NCI-H524 treated with DMSO at 0.1 percent for 48 hours (cell line): ENCODE measurements around the gene AK5.

Source experiments
- DNase-seq: peaks from one replicate; lab custom pipeline; 2025; lab: John Stamatoyannopoulos, UW

The AK5 gene

GRCh38 chr1:77281491-77282186 lies at the start of gene AK5:
TSS of gene AK5 (plus strand) at chr1:77282019. CDS start at chr1:77282314, 295 bp downstream.
- DNase-seq, result no peak

GRCh38 chr1:77232829-77233228 lies 49.0 kb upstream of the AK5 start:
- DNase-seq, result no peak

GRCh38 chr1:77234096-77234495 lies 47.7 kb upstream of the AK5 start:
- DNase-seq, result no peak

- DNase-seq, result no peak
Observed at GRCh38 chr1:77234943-77235342, 46.9 kb upstream of the AK5 start.

- DNase-seq, result no peak
Observed at GRCh38 chr1:77238462-77238861, 43.4 kb upstream of the AK5 start.

GRCh38 chr1:77239311-77239710 lies 42.5 kb upstream of the AK5 start:
- DNase-seq, result no peak

GRCh38 chr1:77245830-77246229 lies 36.0 kb upstream of the AK5 start:
- no peak for DNase-seq

GRCh38 chr1:77250126-77250525 lies 31.7 kb upstream of the AK5 start:
- DNase-seq, result no peak

GRCh38 chr1:77253211-77253610 lies 28.6 kb upstream of the AK5 start:
- DNase-seq, result no peak

GRCh38 chr1:77263708-77264107 lies 18.1 kb upstream of the AK5 start:
- no peak for DNase-seq

- DNase-seq, result no peak
Observed at GRCh38 chr1:77265180-77265579, 16.6 kb upstream of the AK5 start.

- no peak for DNase-seq
Observed at GRCh38 chr1:77267035-77267434, 14.8 kb upstream of the AK5 start.

GRCh38 chr1:77271852-77272580 lies 9.8 kb upstream of the AK5 start:
- DNase-seq, result no peak

- no peak for DNase-seq
Observed at GRCh38 chr1:77273891-77274290, 7.9 kb upstream of the AK5 start.

- DNase-seq, result no peak
Observed at GRCh38 chr1:77275194-77275593, 6.6 kb upstream of the AK5 start.

- DNase-seq, result no peak
Observed at GRCh38 chr1:77276941-77277340, 4.9 kb upstream of the AK5 start.

- DNase-seq, result no peak
Observed at GRCh38 chr1:77279929-77280328, 1.9 kb upstream of the AK5 start.

GRCh38 chr1:77280962-77281361 lies 857 bp upstream of the AK5 start:
- no peak for DNase-seq

- peak; percentile 21 for DNase-seq
Observed at GRCh38 chr1:77282187-77282865, 507 bp downstream of the AK5 start.

- DNase-seq, result no peak
Observed at GRCh38 chr1:77282866-77283539, 1.2 kb downstream of the AK5 start.

GRCh38 chr1:77283701-77284425 lies 2.0 kb downstream of the AK5 start:
- no peak for DNase-seq

GRCh38 chr1:77287535-77287934 lies 5.7 kb downstream of the AK5 start:
- DNase-seq, result no peak
